HL-60/S4 treated with phorbol 12-myristate 13-acetate at 8.2 ng/mL for 4 days and 3 days (cell line): Measurements from ENCODE around the gene ACE.
"Not testable (repeated sequence)": the region's sequence is repeated elsewhere in the genome, so short reads cannot be mapped to it uniquely, and the experiment has no call there.

ENCODE experiments used
- in situ Hi-C: fragments of 300-500 bp; cut with MboI; formaldehyde crosslinking; loops from 2 replicates; pipeline ENCODE4 v1.15.0; 2022; ENCODE audit warnings: low sequenced_read_pairs

ACE gene

DNA sequence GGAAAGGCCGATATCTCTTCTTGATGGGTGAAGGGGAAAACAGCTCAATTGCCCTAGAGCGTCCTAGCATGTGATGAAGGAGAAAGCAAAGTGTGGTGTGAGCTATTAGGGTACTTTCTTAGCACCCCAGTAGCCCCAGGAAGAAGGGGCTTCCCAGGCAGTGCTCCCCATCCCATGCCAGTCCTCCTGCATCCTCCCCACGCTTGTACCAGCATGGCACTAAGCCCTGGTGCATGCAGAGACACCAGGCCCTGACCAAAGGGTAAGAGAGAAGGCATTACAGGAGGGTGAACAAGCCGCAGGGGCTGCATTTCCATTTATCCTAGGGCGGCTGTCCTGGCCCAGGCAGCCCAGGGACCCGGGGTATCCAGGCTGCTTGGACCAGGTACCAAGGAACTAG lies 33.8 kb upstream of the ACE start:
- in situ Hi-C loops, result no loop called here

DNA sequence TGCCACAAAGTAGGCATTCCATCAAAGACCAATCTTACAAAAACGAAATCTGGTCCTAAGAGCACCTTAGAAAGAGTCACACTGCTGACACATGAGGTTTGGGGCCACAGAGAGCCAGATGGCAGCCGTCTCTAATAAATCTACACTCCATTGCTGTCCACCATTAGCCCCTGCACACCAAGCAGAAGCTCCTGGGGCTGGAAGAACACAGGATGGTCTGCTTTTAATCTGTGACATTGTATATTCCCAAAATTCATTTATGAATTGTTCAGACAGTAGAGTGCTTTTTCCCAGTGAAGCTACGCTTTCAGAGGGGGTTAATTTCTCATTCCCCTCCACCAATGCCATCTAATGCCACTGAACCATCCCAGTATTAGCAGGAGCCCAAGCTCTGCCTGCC lies 32.4 kb upstream of the ACE start:
- in situ Hi-C loops, result no loop called here

DNA sequence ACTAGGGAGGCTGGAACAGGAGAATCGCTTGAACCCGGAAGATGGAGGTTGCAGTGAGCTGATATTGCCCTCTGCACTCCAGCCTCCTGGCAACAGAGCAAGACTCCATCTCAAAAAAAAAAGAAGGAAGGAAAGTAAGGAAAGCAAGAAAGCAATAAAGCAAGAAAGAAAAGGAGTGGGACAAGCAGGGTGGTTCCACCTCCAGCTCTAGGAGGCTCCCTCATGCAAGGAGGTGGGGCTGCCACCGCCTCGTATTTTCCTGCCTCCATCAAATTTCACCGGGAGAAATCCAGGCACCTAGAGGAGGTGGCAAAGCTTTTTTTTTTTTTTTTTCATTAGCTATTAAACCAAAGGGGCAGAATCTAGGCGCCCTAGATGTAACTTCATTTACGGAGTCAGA lies 31.8 kb upstream of the ACE start:
- in situ Hi-C loops, result no loop called here

- in situ Hi-C loops, result no loop called here
Measured at GRCh38 chr17:63445571-63445953, 31.3 kb upstream of the ACE start.

GRCh38 chr17:63445954-63446752 lies 30.7 kb upstream of the ACE start, which contains the start of gene CYB561:
TSS of gene CYB561 (minus strand) at chr17:63446306. CDS start at chr17:63437547, 8,759 bp downstream.
- in situ Hi-C loops, result no loop called here

DNA sequence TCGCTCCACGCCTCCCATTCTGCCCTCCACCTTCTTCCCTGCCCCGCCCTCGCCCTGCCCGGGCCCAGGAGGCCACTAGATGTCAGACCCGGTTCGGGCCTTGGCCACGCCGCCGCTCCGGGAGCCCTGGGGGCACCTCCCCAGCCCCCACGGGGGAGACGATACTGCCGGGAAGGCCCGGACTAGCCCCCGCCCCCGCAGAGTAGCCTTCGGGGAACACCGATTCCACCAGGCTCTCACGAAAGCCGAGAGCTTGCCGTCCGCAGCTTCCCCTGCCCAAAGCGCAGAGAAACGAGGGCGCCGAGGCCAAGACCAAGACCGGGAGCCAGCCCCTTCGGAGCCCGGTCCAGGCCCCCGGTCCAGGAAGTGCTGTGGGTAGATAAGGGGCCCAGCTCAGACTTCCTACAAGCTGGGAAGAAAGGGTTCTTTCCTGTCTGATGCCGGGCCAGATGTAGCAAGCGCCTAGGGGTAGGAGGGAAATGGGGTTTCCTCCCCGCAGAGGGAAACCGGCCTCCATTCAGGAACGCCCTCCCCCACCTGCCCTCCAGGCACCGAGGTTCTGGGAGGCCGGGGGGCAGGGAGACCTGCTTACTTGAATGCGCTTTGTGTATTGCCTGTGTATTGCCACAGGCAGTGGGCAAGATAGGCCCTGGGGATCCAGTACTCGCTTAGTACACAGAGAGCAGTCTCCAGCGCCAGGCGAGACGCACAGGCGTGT lies 29.9 kb upstream of the ACE start:
- in situ Hi-C loops, result no loop called here

- in situ Hi-C loops, result no loop called here
Measured at GRCh38 chr17:63447471-63448009, 29.3 kb upstream of the ACE start.

- in situ Hi-C loops, result no loop called here
Measured at GRCh38 chr17:63448655-63449054, 28.2 kb upstream of the ACE start.

GRCh38 chr17:63450551-63450950 lies 26.3 kb upstream of the ACE start:
- in situ Hi-C loops, result no loop called here

- in situ Hi-C loops, result no loop called here
Measured at GRCh38 chr17:63451150-63451549, 25.7 kb upstream of the ACE start.

DNA sequence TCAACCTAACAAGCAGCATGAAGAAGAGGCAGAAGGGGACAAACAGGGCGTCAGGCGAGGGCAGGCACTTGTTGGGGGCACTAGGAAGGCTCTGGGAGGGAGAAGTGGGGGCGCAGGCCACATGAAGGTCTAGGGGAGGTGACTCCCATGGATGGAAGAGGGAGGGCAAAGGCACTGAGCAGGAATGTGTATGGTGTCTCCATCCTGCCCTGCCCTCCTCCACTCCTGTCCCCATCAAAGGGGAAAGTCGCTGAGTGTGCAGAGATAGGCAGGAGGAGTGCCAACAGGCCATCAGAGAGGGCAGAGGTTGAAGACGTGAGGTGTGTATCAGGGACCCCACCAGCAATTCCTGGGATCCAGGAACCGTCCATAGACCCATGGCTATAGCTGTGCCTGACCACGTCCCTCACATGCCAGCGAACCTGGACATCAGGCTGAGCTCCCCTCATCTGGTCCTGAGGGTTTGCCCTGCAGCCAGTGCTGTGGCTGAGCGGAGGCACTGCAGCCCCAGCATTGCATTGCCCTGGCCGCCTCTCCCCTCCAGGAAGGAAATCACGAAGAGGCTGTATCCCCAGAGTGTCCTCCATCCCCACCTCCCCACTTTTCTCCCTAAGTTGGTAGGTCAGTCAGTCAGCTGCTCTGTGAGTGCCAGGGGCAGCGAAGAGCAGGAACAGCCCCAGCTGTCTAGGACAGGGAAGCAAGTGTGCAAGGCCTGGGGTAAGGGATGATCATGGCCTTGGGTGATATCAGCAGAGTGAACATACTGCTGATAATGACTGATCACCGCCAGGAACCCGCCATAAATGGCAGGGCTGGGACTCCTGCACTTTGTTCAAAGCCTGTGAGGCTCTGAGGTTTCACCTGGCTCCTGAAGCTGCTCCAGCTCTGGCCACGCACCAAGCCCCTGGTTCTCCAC lies 24.6 kb upstream of the ACE start:
- in situ Hi-C loops, result no loop called here

DNA sequence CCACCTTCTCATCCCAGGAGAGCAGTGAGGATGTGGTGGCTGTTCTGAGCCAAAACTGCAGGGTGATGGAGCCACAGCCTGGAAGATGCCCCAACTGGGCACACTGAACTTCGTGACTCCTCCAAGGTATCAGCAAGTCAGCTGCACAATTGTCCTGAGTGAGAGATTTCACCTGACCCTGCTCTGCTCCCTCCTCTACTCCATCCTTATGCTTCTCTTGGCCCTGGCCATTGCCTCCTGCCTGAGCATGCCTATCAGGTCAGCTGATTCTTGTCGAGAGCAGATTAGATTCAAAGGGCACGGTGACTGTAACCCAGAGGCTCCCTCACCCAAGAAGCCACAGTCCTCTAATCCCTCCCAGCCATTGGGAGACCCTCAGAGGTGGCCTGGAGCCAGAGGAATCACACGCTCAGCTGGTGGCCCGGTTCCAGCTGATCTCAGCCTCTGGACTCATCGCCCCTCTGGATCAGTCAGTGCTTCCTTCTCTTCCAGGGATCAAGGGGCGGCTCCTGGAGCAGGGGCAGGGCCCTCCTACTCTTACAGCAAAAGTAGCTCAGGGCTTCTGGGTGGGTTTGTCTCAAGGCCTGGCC lies 23.8 kb upstream of the ACE start:
- in situ Hi-C loops, result no loop called here

GRCh38 chr17:63454357-63454756 lies 22.5 kb upstream of the ACE start:
- in situ Hi-C loops, result not testable (repeated sequence)

GRCh38 chr17:63454915-63455314 lies 21.9 kb upstream of the ACE start:
- in situ Hi-C loops, result no loop called here

- in situ Hi-C loops, result no loop called here
Measured at GRCh38 chr17:63455417-63455816, 21.4 kb upstream of the ACE start.

- in situ Hi-C loops, result no loop called here
Measured at GRCh38 chr17:63458478-63458877, 18.4 kb upstream of the ACE start.

DNA sequence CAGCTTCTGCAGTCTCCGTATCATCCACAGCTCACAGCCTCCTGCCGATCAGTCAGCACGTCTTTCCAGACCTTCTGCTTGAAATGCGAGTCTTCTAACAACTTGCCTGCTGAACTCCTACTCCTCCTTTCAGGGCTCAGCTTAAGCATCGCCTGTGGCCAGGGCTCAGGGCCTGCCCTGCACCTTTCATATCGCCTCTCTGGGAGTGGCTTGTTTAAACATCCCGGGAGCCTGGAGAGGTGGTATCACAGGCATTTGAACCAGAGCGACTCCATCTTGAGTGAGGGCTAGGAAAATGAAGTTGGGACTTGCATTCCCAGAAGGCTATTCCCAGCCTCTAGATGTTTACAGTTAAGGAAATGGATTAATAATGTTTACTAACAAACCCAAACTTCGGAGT lies 16.8 kb upstream of the ACE start:
- in situ Hi-C loops, result no loop called here

GRCh38 chr17:63463771-63464170 lies 13.1 kb upstream of the ACE start:
- in situ Hi-C loops, result no loop called here

- in situ Hi-C loops, result no loop called here
Measured at GRCh38 chr17:63464691-63465236, 12.1 kb upstream of the ACE start.

DNA sequence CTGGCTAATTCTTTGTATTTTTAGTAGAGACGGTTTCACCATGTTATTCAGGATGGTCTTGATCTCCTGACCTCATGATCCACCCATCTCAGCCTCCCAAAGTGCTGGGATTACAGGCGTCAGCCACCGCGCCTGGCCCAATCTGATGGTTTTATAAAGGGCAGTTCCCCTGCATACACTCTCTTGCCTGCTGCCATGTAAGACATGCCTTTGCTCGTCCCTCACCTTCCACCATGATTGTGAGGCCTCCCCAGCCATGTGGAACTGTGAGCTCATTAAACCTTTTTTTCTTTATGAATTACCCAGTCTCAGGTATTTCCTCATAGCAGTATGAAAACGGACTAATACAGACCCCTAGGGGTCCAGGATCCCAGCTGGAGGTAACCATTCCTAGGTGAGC lies 8.8 kb upstream of the ACE start:
- in situ Hi-C loops, result not testable (repeated sequence)
